Body of pancreas (tissue), 4 donors: ENCODE measurements around the gene HPX. TPM values are rescaled to one million over a fixed set of nuclear protein-coding genes. Genes with fewer than 3 reads are reported as not detected.

Experiments used
- ATAC-seq: fragments of 150-250 bp; one replicate; pipeline ENCODE4 v1.9.1; 2016
- DNase-seq, 4 donors: peaks; one replicate each; pipeline ENCODE4 v3.0.0-alpha.2; 2019
- H3K27ac ChIP-seq, 4 donors: fragments of 200-600 bp; sonication (generic); 1 replicate in 3 of 4; 2 replicates in 1 of 4; pipeline versions ENCODE4 v1.5.1 to v1.6.1; 2016 to 2019; ENCODE audit warnings: mild to moderate bottlenecking in 1 of 4, mixed read lengths in 1 of 4, moderate library complexity in 1 of 4
- H3K27me3 ChIP-seq, 2 donors: fragments of 200-600 bp; sonication (generic); one replicate each; pipeline ENCODE4 v1.6.0; 2016; ENCODE audit warnings: mild to moderate bottlenecking in 1 of 2
- H3K36me3 ChIP-seq, 2 donors: fragments of 200-600 bp; sonication (generic); replicated peaks in 1 of 2; 2 replicates each; pipeline ENCODE4 v1.5.1; 2016; ENCODE audit warnings: low read depth in 2 of 2; ENCODE audit not compliant: insufficient read depth in 1 of 2
- H3K4me1 ChIP-seq: fragments of 200-600 bp; sonication (generic); one replicate; pipeline ENCODE4 v1.6.0; 2016
- H3K4me3 ChIP-seq, 2 donors: fragments of 200-600 bp; sonication (generic); 1 replicate in 1 of 2; 2 replicates in 1 of 2; pipeline ENCODE4 v1.5.1; 2016 to 2019
- H3K9me3 ChIP-seq, 3 donors: fragments of 200-600 bp; sonication (generic); 1 replicate in 2 of 3; 2 replicates in 1 of 3; pipeline ENCODE4 v1.5.1; 2016
- POLR2A ChIP-seq, 3 donors: fragments of 450-650 bp; IDR thresholded peaks; one replicate each; pipeline ENCODE4 v1.6.1; 2016; ENCODE audit warnings: antibody characterized with exemption in 3 of 3, mild to moderate bottlenecking in 2 of 3
- WGBS, 2 donors: methylation state at CpG; one replicate each; pipeline ENCODE4 v1.1.5; 2017; 5-methylcytosine and 5-hydroxymethylcytosine counted together
- intact Hi-C: fragments of 100-400 bp; cut with DNase I; formaldehyde crosslinking; loops from one replicate; pipeline ENCODE4 v1.15.1; 2023
- total RNA-seq, 2 donors: library from RNA; depleted of rRNA; stranded (reverse); fragments of >200 nt; gene quantifications; one replicate each; pipeline ENCODE4 v1.1.0, GENCODE V29; 2016
- TF ChIP-seq, protein P1 (sequence below), 7 experiments: fragments of 450-650 bp in 4 of 7; fragments of 200-600 bp in 3 of 7; sonication (generic) in 3 of 7; IDR thresholded peaks; one replicate each; pipeline ENCODE4 v1.5.1; 2016 to 2019; ENCODE audit warnings: antibody characterized with exemption in 7 of 7

The HPX gene
- total RNA-seq, 2 donors from 2014 or later = 1.3 TPM; not detected in 1

DNA sequence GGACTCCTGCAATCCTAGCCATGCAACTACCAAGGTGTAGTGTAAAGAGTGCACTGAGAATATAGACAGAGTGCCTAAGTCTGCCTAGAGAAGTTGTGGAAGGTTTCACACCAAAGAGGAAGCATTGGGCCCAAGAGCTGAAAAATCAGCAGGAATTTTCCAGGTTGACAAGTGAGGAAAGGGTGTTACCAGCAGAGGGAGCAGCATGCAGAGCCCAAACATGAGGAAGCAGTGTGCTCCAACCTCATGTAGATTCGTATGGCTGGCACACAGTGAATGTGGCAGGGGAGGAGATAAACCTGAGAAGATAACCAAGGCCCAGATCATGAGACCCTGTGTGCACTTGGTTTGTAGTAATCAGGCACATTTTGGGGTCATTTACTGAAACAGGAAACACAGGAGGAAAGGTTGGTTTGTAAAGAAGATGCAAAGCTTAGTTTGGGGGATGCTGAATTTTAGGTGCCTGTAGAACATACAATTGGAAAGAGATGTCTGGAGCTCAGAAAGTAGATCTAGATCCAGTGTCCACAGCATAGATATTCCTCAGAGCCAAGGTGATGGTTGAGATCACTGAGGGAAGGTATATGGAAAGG lies 1.7 kb downstream of the HPX start:
- no peak for TF ChIP-seq POLR2A (IDR thresholded peaks at IDR 0.05)
- TF ChIP-seq, protein P1, sequence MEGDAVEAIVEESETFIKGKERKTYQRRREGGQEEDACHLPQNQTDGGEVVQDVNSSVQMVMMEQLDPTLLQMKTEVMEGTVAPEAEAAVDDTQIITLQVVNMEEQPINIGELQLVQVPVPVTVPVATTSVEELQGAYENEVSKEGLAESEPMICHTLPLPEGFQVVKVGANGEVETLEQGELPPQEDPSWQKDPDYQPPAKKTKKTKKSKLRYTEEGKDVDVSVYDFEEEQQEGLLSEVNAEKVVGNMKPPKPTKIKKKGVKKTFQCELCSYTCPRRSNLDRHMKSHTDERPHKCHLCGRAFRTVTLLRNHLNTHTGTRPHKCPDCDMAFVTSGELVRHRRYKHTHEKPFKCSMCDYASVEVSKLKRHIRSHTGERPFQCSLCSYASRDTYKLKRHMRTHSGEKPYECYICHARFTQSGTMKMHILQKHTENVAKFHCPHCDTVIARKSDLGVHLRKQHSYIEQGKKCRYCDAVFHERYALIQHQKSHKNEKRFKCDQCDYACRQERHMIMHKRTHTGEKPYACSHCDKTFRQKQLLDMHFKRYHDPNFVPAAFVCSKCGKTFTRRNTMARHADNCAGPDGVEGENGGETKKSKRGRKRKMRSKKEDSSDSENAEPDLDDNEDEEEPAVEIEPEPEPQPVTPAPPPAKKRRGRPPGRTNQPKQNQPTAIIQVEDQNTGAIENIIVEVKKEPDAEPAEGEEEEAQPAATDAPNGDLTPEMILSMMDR (IDR thresholded peaks at IDR 0.05) = peak; percentile 41 to 85 (median 72)
- Histone ChIP-seq H3K4me3 (no peak overlapping the region), H3K27me3 (no peaks in the 10 kb centered on the region), H3K4me1 (peaks cover 9% of the 10 kb centered on the region), H3K36me3 (no peaks in the 10 kb centered on the region), H3K27ac (no peak overlapping the region), H3K9me3 (no peaks in the 10 kb centered on the region)
- 0 to 7% methylated on average over 1 of the region's 1 CpG for WGBS, 2 donors
- intact Hi-C loops = no loop called here
- ATAC-seq (peak; percentile 78), DNase-seq (peak; percentile 67 to 77 (median 70))

DNA sequence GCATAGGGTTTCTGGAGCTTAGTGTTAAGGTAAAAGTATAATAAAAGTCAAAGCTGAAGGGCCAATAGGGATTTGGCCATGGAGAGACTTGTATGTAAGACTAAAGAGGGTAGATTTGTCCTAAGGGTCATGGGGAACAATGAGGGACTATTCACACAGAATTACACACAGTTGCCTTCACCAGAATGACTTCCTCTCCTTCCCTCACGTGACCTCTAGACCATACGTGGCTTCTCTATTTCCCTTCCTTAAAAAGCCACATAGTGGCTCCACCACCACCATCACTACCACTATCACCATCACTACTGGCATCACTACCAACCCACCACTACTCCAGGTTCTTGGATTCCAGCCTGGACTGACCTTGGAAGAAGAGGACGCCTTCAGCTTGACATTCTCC lies 2.8 kb downstream of the HPX start:
- Histone ChIP-seq H3K4me1 (peaks cover 9% of the 10 kb centered on the region), H3K27me3 (no peaks in the 10 kb centered on the region), H3K4me3 (no peak overlapping the region), H3K36me3 (no peaks in the 10 kb centered on the region), H3K27ac (no peak overlapping the region), H3K9me3 (no peaks in the 10 kb centered on the region)
- TF ChIP-seq POLR2A (IDR thresholded peaks at IDR 0.05) = no peak
- ATAC-seq (no peak), DNase-seq (peak in 1 of 4 donors; percentile 11)
- 49 to 55% methylated on average over 3 of the region's 3 CpGs for WGBS, 2 donors
- intact Hi-C loops = no loop called here

GRCh38 chr11:6437423-6437822 lies 3.4 kb downstream of the HPX start:
- Histone ChIP-seq H3K9me3 (no peaks in the 10 kb centered on the region), H3K36me3 (no peaks in the 10 kb centered on the region), H3K4me1 (peaks cover 9% of the 10 kb centered on the region), H3K27ac (no peak overlapping the region), H3K4me3 (no peak overlapping the region), H3K27me3 (no peaks in the 10 kb centered on the region)
- ATAC-seq (no peak), DNase-seq (no peak)
- TF ChIP-seq POLR2A (IDR thresholded peaks at IDR 0.05) = no peak
- TF ChIP-seq, protein P1 (IDR thresholded peaks at IDR 0.05) = no peak
- intact Hi-C loops = no loop called here
- 86 to 89% methylated on average over 8 to 12 of the region's 12 CpGs for WGBS, 2 donors

DNA sequence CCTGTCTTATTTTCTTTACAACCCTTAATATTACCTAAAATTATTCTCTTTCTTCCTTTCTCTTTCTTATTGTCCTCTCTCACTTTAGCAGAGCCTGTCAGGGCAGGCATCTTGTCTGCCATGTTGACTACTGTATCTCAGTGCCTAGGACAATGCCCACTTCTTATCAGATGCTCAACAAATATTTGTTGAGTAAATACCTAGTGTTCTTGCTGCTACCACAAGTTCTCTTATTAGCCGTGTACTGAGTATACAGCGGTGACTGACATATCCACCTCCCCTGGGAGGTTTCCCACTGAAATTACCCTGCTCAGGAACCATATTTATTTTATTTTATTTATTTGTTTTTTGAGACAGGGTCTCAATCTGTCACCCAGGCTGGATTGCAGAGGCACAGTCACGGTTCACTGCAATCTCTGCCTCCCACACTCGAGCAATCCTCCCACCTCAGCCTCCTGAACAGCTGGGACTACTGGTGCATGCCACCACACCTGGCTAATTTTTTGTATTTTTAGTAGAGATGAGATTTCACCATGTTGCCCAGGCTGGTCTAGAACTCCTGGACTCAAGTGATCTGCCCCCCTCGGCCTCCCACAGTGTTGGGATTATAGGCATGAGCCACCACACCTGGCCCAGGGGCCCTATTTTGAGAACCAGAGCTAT lies 6.7 kb downstream of the HPX start:
- Histone ChIP-seq H3K36me3 (no peaks in the 10 kb centered on the region), H3K27ac (no peak overlapping the region), H3K4me1 (no peaks in the 10 kb centered on the region), H3K4me3 (no peak overlapping the region), H3K9me3 (no peaks in the 10 kb centered on the region), H3K27me3 (no peaks in the 10 kb centered on the region)
- DNase-seq = no peak
- intact Hi-C loops = no loop called here
- WGBS, 2 donors = 46 to 48% methylated on average over 4 to 5 of the region's 5 CpGs
- TF ChIP-seq, protein P1 (IDR thresholded peaks at IDR 0.05) = no peak
- TF ChIP-seq POLR2A (IDR thresholded peaks at IDR 0.05) = no peak
- ATAC-seq = no peak

DNA sequence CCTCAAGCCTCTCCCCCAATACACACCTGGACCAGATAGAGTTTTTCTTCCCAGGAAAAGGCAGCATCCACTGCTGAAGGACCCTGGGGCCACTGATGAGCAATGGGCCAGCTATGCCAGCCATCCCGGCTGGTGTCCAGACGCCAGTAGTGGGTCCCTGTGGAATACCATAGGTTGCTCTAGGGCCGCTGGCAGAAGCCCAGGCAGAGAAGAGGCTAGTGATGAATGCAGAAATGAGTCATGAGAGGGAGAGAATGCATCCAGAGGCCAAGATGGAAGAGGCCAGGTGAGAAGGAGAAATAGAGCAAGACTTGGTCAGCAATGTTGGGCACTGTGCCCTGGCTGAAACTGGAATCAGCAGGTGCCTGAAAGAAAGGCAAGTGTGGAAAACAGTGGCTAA lies 8.9 kb downstream of the HPX start:
- Histone ChIP-seq H3K4me1 (no peaks in the 10 kb centered on the region), H3K27me3 (no peaks in the 10 kb centered on the region), H3K27ac (no peak overlapping the region), H3K9me3 (no peaks in the 10 kb centered on the region), H3K36me3 (no peaks in the 10 kb centered on the region), H3K4me3 (no peak overlapping the region)
- TF ChIP-seq, protein P1 (IDR thresholded peaks at IDR 0.05) = no peak
- no peak for TF ChIP-seq POLR2A (IDR thresholded peaks at IDR 0.05)
- DNase-seq (no peak), ATAC-seq (no peak)
- 84 to 94% methylated on average over 3 of the region's 3 CpGs for WGBS, 2 donors
- intact Hi-C loops = no loop called here
